Stimulated activated CD8-positive, alpha-beta memory T cell treated with anti-CD3 and anti-CD28 coated beads, Interleukin-2, amount 100 ng/mL, for 1 hour (primary cell): ENCODE data around the gene ITPR2.
A peak's percentile ranks its signal among the peaks of the same experiment; 100 is the strongest.
"Not testable (repeated sequence)": the region's sequence is repeated elsewhere in the genome, so short reads cannot be mapped to it uniquely, and the experiment has no call there.

Source experiments
- DNase-seq, 2 donors: peaks; one replicate each; pipeline ENCODE4 v3.0.0-alpha.2; 2020; ENCODE audit warnings: low read depth in 2 of 2

The ITPR2 gene

GRCh38 chr12:26848156-26848825 lies 15.3 kb upstream of the ITPR2 start:
- no peak for DNase-seq

- DNase-seq, result no peak
These were observed 14.4 kb upstream of the ITPR2 start for GRCh38 chr12:26847431-26847830.

GRCh38 chr12:26846416-26846815 lies 13.4 kb upstream of the ITPR2 start:
- DNase-seq, result no peak

GRCh38 chr12:26845984-26846383 lies 13.0 kb upstream of the ITPR2 start:
- DNase-seq, result no peak

GRCh38 chr12:26845057-26845666 lies 12.2 kb upstream of the ITPR2 start:
- no peak for DNase-seq

- DNase-seq, result no peak
These were observed 10.3 kb upstream of the ITPR2 start for GRCh38 chr12:26843311-26843710.

GRCh38 chr12:26841085-26841484 lies 8.1 kb upstream of the ITPR2 start:
- DNase-seq, result no peak

GRCh38 chr12:26839512-26839911 lies 6.5 kb upstream of the ITPR2 start:
- DNase-seq, result no peak

GRCh38 chr12:26838888-26839416 lies 6.0 kb upstream of the ITPR2 start:
- DNase-seq, result no peak

- DNase-seq, result no peak
These were observed 3.2 kb upstream of the ITPR2 start for GRCh38 chr12:26836201-26836600.

- DNase-seq, result not testable (repeated sequence)
These were observed 1.6 kb upstream of the ITPR2 start for GRCh38 chr12:26834503-26835060.

- no peak for DNase-seq
These were observed 923 bp upstream of the ITPR2 start for GRCh38 chr12:26833743-26834490.

- peak; percentile 29 to 42 for DNase-seq
These were observed 808 bp downstream of the ITPR2 start for GRCh38 chr12:26831951-26832821.

GRCh38 chr12:26830783-26831551 lies 2.0 kb downstream of the ITPR2 start:
- no peak for DNase-seq

- no peak for DNase-seq
These were observed 2.6 kb downstream of the ITPR2 start for GRCh38 chr12:26830363-26830762.

GRCh38 chr12:26828280-26829073 lies 4.5 kb downstream of the ITPR2 start:
- no peak for DNase-seq

- no peak for DNase-seq
These were observed 6.6 kb downstream of the ITPR2 start for GRCh38 chr12:26826437-26826836.

GRCh38 chr12:26825459-26826016 lies 7.5 kb downstream of the ITPR2 start:
- no peak for DNase-seq

- no peak for DNase-seq
These were observed 9.6 kb downstream of the ITPR2 start for GRCh38 chr12:26823390-26823789.
